Suprapubic skin (tissue), 4 donors: ENCODE data around the gene CAMK2N1. TPM values are rescaled to one million over a fixed set of nuclear protein-coding genes. Genes with fewer than 3 reads are reported as not detected.
"Not testable (repeated sequence)": the region's sequence is repeated elsewhere in the genome, so short reads cannot be mapped to it uniquely, and the experiment has no call there.

ENCODE experiments used
- DNase-seq, 2 donors: peaks; one replicate each; pipeline ENCODE4 v3.0.0-alpha.2; 2019; ENCODE audit warnings: low spot score in 2 of 2
- H3K27ac ChIP-seq: fragments of 200-600 bp; sonication (generic); one replicate; pipeline ENCODE4 v1.5.1; 2019
- H3K27me3 ChIP-seq: fragments of 200-600 bp; sonication (generic); one replicate; pipeline ENCODE4 v1.5.1; 2019
- H3K36me3 ChIP-seq: fragments of 200-600 bp; sonication (generic); one replicate; pipeline ENCODE4 v1.5.1; 2019
- H3K4me1 ChIP-seq: fragments of 200-600 bp; sonication (generic); one replicate; pipeline ENCODE4 v1.5.1; 2019
- H3K4me3 ChIP-seq: fragments of 200-600 bp; sonication (generic); one replicate; pipeline ENCODE4 v1.5.1; 2019; ENCODE audit warnings: mild to moderate bottlenecking
- H3K9me3 ChIP-seq: fragments of 200-600 bp; sonication (generic); one replicate; pipeline ENCODE4 v1.5.1; 2019
- EP300 ChIP-seq: sonication (generic); formaldehyde crosslinking; IDR thresholded peaks from one replicate; pipeline ENCODE4 v1.6.1; 2017; ENCODE audit warnings: antibody characterized with exemption
- POLR2A ChIP-seq, 2 donors: fragments of 450-650 bp; IDR thresholded peaks; one replicate each; pipeline ENCODE4 v1.6.1; 2017; ENCODE audit warnings: antibody characterized with exemption in 2 of 2, mild to moderate bottlenecking in 2 of 2, moderate library complexity in 2 of 2
- POLR2AphosphoS5 ChIP-seq, 3 donors: sonication (generic); formaldehyde crosslinking; IDR thresholded peaks; one replicate each; pipeline ENCODE4 v1.6.1; 2017; ENCODE audit warnings: antibody characterized with exemption in 3 of 3
- WGBS: methylation state at CpG from one replicate; pipeline ENCODE4 v1.1.5; 2018; 5-methylcytosine and 5-hydroxymethylcytosine counted together
- total RNA-seq, 4 donors: library from RNA; depleted of rRNA; stranded (reverse); fragments of >200 nt; gene quantifications; one replicate each; pipeline ENCODE4 v1.1.0, GENCODE V29; 2016
- TF ChIP-seq, protein P1 (sequence below), 2 donors: fragments of 200-600 bp in 1 of 2; fragments of 450-650 bp in 1 of 2; sonication (generic) in 1 of 2; IDR thresholded peaks; one replicate each; pipeline ENCODE4 v1.5.1; 2016 to 2019; ENCODE audit warnings: antibody characterized with exemption in 2 of 2, mild to moderate bottlenecking in 1 of 2, moderate library complexity in 1 of 2

Gene CAMK2N1
- total RNA-seq, 4 donors from 2014 or later, result 7.0 to 18.1 (median 9.5) TPM

DNA sequence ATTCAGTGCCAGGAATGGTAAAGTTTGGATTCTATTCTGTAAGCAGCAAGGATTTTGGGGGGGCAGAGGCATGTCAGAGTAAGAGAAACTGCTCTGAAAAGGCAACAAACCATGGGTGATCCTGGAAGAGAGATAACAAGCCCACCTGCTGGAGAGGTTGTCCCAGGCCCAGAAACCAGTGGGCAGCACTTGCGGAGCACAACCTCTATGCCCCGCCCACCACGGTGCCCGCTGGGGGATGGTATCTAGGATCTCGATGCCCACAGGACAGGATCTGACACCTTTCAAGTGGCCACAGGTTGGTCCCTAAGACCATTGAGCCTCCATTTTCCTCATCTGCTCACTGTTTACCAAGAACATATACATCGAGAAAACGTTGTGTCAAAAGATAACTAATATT, 42.2 kb upstream of the CAMK2N1 start:
- Histone ChIP-seq H3K27me3 (peaks cover 30% of the 10 kb centered on the region), H3K9me3 (no peaks in the 10 kb centered on the region), H3K4me1 (no peaks in the 10 kb centered on the region), H3K36me3 (no peaks in the 10 kb centered on the region), H3K27ac (no peak overlapping the region), H3K4me3 (no peak overlapping the region)
- TF ChIP-seq, protein P1, sequence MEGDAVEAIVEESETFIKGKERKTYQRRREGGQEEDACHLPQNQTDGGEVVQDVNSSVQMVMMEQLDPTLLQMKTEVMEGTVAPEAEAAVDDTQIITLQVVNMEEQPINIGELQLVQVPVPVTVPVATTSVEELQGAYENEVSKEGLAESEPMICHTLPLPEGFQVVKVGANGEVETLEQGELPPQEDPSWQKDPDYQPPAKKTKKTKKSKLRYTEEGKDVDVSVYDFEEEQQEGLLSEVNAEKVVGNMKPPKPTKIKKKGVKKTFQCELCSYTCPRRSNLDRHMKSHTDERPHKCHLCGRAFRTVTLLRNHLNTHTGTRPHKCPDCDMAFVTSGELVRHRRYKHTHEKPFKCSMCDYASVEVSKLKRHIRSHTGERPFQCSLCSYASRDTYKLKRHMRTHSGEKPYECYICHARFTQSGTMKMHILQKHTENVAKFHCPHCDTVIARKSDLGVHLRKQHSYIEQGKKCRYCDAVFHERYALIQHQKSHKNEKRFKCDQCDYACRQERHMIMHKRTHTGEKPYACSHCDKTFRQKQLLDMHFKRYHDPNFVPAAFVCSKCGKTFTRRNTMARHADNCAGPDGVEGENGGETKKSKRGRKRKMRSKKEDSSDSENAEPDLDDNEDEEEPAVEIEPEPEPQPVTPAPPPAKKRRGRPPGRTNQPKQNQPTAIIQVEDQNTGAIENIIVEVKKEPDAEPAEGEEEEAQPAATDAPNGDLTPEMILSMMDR (IDR thresholded peaks at IDR 0.05), result no peak
- TF ChIP-seq EP300, result no peak
- TF ChIP-seq POLR2A (IDR thresholded peaks at IDR 0.05), result no peak
- TF ChIP-seq POLR2AphosphoS5 (IDR thresholded peaks at IDR 0.05), result no peak
- DNase-seq, result no peak
- 76% methylated on average over 7 of the region's 7 CpGs for WGBS

- TF ChIP-seq POLR2A (IDR thresholded peaks at IDR 0.05), result no peak
- no peak for TF ChIP-seq POLR2AphosphoS5 (IDR thresholded peaks at IDR 0.05)
- TF ChIP-seq, protein P1 (IDR thresholded peaks at IDR 0.05), result no peak
- TF ChIP-seq EP300, result no peak
- 83% methylated on average over 6 of the region's 6 CpGs for WGBS
- Histone ChIP-seq H3K27me3 (peaks cover 22% of the 10 kb centered on the region), H3K36me3 (no peaks in the 10 kb centered on the region), H3K4me1 (peaks cover 5% of the 10 kb centered on the region), H3K4me3 (no peak overlapping the region), H3K9me3 (no peaks in the 10 kb centered on the region), H3K27ac (no peak overlapping the region)
- no peak for DNase-seq
Observed at GRCh38 chr1:20526267-20526666, 40.3 kb upstream of the CAMK2N1 start.

- Histone ChIP-seq H3K36me3 (no peaks in the 10 kb centered on the region), H3K27ac (no peak overlapping the region), H3K9me3 (no peaks in the 10 kb centered on the region), H3K4me1 (peaks cover 5% of the 10 kb centered on the region), H3K27me3 (no peaks in the 10 kb centered on the region), H3K4me3 (no peak overlapping the region)
- DNase-seq, result peak in 1 of 2 donors; percentile 82
- 23% methylated on average over 17 of the region's 17 CpGs for WGBS
- TF ChIP-seq POLR2AphosphoS5 (IDR thresholded peaks at IDR 0.05), result no peak
- TF ChIP-seq, protein P1 (IDR thresholded peaks at IDR 0.05), result peak; percentile 79 to 83
Observed at GRCh38 chr1:20521960-20522861, 36.2 kb upstream of the CAMK2N1 start.

GRCh38 chr1:20519609-20520262, 33.7 kb upstream of the CAMK2N1 start:
- not testable (repeated sequence) for H3K4me3 ChIP-seq, H3K27ac ChIP-seq, H3K36me3 ChIP-seq, DNase-seq, H3K9me3 ChIP-seq, H3K4me1 ChIP-seq, H3K27me3 ChIP-seq
- 49% methylated on average over 7 of the region's 7 CpGs for WGBS

GRCh38 chr1:20511518-20512428, 25.8 kb upstream of the CAMK2N1 start:
- TF ChIP-seq POLR2AphosphoS5 (IDR thresholded peaks at IDR 0.05) (no peak), POLR2A (IDR thresholded peaks at IDR 0.05) (no peak), EP300 (no peak)
- TF ChIP-seq, protein P1 (IDR thresholded peaks at IDR 0.05), result no peak
- peaks cover 11% of the 10 kb centered on the region for H3K4me1 ChIP-seq
- H3K27me3 ChIP-seq, result peaks cover 11% of the 10 kb centered on the region
- no peaks in the 10 kb centered on the region for H3K36me3 ChIP-seq
- H3K27ac ChIP-seq, result no peak overlapping the region
- WGBS, result 57% methylated on average over 6 of the region's 6 CpGs
- DNase-seq, result no peak
- H3K9me3 ChIP-seq, result no peaks in the 10 kb centered on the region
- no peak overlapping the region for H3K4me3 ChIP-seq
